Activated CD4-positive, alpha-beta T cell treated with anti-CD3 and anti-CD28 coated beads, Interleukin-2, Interleukin-4, amounts not matched to agents 100 ng/mL and 50 ng/mL, durations not matched to agents 16 hours and 8 hours (primary cell): ENCODE measurements around the gene IQSEC1.
A peak's percentile ranks its signal among the peaks of the same experiment; 100 is the strongest.
"Not testable (repeated sequence)": the region's sequence is repeated elsewhere in the genome, so short reads cannot be mapped to it uniquely, and the experiment has no call there.

Experiments used
- DNase-seq: peaks from one replicate; pipeline ENCODE4 v3.0.0-alpha.2; 2020; ENCODE audit warnings: low spot score

Gene IQSEC1

DNA sequence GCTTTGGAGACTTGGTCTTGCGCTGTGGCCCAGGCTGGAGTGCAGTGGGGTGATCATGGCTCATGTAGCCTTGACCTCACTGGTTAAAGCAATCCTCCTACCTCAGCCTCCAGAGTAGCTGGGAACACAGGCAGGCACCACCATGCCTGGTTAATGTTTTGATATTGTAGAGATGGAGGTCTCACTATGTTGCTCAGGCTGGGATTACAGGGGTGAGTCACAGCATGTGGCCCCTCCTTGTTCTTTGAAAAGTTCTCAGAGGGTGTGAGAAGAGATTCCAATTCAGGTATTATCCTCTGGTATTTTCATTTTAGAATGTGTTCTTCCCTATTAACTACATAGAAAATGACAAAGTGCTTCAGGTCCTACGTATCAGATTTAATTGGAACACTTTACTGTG is 180.0 kb downstream of the IQSEC1 start:
- no peak for DNase-seq

DNA sequence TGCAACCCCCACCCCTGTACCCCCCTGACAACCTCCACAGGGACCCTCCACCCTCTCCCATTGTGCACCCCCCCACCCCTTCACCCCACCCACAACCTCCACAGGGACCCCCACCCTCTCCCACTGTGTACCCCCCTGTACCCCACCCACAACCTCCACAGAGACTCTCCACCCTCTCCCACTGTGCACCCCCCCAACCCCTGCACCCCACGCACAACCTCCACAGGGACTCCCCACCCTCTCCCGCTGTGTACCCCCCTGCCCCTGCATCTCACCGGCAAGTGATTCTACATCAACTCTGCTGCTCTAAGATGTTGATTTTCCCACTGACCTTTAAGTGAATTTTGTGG is 180.4 kb downstream of the IQSEC1 start:
- no peak for DNase-seq

DNA sequence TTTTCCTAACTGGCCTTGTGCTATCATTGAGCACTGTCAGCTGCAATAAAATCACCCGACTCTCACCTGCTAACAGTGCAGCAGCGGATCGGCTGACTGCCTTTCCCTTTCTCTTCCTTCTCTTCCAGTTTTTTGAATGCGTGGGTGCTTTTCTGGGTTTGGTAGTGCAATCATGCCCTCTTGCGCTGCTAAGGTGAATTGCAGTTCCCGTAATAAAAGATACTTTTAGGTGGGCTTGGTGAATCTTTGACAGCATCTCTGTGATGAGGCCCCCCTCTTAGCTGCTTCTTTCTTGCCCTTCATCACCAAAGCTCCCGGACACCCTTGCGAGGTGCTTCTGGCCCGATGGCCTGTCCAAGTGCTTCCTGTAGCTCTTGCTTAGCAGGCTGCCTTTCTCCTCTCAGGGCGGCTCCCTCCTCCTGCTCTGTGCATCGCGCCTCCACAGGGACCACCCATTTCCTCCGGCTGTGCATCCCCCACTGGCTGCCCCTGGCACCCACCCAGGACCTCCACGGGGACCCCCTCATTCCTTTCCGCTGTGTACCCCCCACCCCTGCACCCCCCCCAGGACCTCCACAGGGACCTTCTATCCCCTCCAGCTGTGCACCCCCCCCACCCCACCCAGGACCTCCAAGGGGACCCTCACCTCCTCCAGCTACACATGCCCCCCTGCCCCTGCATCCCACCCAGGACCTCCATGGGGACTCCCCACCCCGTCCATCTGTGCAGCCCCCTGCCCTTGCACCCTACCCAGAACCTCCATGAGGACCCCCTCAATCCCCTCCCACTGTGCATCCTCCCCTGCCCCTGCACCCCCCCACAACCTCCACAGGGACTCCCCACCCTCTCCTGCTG is 181.0 kb downstream of the IQSEC1 start:
- peak; percentile 46 for DNase-seq

DNA sequence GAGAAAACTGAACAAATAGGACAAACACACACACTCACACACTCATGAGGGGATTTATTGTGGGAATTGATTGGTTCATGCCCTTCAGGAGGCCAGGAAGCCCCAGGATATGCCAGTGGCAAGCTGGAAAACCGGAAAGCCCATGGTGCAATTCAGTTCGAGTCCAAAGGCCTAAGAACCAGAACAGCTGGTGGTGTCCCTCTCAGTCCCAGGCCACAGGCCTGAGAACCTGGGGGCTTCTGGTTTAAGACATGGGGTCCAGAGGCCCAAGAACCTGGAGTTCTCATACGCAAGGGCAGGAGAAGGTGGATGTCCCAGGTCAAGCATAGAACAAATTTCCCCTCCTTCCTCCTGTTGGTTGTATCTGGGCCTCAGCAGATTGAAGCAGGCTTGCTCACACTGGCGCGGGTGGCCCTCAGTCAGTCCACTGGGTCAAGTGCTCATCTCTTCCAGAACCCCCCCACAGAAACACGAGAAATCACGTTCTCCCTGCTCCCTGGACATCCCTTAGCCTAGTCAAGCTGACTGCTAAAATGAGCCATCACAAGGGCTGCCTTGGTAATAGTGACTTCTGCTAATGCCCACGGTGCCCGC is 181.7 kb downstream of the IQSEC1 start:
- no peak for DNase-seq

DNA sequence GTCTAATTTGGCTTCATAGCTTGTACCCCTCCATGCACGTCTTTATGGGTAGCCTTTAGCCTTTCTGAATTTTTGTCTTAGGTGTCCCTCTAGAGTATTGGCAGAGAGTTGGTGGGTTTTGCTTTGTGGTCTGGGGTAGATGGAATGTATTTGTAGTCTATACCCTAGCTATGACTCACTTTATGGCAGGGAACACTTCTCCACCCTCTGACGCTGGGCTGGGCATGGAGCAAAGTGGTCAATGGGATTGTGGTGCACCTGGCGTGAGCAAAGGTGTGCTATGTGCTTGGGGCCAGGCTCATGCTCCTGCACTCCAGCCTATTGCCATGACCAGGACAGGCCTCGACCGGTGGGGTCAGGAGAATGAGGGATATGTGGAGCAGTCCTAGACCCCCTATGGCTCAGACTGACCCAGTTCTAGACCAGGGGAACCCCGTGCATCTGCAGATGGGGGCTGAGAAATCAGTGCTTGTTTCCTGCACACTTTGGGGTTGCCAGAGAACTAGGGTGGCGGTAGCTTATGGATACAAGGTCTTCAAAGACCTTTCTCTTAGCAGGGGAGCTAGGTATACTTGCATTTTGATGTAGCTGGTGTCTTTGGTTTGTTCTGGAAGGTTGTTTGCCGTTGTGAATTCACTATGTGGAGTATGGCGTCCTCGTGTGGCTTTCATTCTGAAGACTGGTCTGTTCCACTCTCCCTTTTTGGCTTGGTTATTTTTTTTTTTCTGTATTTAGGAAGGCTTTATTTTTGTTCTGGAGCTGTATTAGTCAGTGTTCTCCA is 182.4 kb downstream of the IQSEC1 start:
- no peak for DNase-seq

DNA sequence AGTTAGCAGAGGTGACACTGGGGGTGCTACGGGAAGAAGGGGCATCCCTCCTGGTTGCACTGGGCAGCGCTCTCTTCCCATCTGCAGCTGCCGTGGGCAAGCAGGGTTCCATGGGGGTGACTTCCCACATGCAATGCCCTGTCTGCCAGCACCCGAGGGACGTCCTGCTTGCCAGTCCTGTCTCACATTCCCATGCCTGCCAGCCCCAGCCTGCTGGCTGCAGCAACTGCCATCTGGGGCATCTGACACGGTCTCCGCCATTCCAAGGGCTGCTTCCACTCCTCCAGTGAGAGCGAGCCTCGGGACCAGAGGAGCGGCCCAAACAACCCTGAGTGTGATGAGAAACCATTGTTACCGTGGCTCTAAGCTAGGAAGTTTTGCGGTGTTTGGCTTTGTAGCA is 186.5 kb downstream of the IQSEC1 start:
- DNase-seq, result no peak

DNA sequence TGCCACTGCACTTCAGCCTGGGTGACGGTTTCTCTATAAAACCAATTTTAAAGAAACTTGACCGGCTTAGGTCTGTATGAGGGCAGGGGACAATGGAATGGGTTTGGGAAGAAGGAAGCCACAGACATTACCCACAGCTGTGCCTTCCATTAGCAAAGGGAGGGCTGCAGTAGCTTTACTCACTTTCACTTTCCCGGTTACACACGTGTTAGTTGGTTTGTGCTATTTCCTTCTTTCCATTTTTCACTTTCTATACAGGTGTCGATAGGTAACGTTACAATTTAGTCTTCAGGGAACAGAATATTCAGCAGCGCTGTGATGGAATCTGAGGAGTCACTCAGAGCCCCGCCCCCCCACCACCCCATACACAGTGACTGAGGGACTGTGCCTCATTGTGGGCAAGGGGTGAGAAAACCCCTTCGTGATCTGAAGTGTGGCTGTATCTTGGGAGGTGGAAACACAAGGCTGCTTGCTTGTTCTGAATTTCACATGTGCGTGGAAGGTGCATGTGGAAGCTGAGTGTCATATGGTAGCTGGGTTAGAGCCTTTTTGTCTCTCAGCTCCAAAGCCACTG is 187.0 kb downstream of the IQSEC1 start:
- no peak for DNase-seq

DNA sequence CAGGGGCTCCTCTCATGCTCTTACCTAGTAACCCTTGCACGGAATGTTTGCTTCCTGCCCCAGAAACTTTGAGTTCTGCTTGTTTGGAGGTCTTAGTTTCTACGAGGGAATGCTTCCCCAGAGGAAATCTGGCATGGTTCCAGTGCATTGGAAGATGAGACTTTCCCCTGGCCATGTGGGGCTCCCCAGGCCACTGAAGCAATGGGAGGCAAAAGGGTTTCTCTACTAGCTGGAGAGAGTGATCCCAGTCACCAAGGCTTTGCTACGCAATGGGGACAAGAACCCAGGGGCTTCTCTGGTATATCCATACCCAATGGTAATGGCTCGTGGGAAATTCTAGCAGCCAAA is 187.7 kb downstream of the IQSEC1 start:
- no peak for DNase-seq

DNA sequence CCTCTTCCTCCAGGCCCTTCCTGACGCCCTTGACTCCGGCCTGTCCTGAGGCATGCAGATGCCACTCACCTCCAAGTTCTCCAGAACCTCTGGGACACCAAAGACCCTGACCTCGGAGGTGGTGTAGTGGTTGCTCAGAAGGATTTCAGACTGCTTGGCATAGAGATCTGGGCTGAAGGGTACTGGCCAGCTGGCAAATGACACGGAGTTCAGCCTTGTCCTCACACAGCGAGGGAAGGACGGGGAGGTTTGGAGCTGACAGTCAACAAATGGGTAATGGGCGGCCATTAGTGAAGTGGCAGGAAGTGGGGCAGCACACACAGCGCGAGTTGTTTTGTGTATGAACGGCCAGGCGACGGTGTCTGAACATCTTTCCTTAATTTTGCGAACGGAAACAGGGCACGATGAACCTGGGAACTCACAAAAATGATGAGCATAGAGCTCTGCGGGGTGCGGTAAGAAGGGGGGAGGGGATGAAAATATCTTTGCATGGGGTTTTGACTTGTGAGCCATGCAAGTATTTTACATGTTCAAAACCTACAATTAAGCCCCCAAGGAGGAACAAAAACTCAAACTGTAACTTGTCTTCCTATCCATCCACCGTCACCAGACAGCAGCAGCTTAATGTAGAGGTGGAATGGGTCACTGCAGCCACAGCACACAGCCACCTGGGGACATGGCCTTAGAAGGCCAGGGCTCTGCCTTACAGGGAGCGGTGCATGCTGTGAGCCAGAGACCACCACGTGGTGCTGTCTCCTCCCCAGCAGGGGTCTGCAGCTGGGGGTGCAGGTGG is 188.2 kb downstream of the IQSEC1 start:
- no peak for DNase-seq

DNA sequence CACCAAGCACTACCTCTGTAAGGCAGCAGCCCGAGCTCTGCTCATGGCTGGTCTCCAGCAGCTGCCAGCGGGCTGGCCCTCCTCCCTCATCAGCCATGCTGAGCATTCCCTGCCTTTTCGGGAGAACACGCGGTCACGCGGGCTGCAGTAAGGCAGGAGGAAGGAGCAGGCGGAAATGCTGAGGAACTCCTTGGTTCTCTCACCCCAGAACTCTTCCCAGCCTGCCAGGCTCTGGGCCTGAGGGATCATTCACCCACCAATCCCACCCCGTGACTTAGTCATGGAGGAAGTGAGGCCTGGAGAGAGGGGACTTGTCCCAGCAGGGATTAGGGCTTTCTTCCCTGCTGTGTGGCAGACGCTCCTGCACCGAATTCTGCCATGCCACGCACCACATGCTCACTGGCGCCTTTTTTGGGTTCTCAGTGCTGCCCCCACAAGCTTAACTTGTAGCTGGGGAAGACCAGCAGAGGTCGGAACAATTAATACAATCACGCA is 189.0 kb downstream of the IQSEC1 start:
- no peak for DNase-seq

DNA sequence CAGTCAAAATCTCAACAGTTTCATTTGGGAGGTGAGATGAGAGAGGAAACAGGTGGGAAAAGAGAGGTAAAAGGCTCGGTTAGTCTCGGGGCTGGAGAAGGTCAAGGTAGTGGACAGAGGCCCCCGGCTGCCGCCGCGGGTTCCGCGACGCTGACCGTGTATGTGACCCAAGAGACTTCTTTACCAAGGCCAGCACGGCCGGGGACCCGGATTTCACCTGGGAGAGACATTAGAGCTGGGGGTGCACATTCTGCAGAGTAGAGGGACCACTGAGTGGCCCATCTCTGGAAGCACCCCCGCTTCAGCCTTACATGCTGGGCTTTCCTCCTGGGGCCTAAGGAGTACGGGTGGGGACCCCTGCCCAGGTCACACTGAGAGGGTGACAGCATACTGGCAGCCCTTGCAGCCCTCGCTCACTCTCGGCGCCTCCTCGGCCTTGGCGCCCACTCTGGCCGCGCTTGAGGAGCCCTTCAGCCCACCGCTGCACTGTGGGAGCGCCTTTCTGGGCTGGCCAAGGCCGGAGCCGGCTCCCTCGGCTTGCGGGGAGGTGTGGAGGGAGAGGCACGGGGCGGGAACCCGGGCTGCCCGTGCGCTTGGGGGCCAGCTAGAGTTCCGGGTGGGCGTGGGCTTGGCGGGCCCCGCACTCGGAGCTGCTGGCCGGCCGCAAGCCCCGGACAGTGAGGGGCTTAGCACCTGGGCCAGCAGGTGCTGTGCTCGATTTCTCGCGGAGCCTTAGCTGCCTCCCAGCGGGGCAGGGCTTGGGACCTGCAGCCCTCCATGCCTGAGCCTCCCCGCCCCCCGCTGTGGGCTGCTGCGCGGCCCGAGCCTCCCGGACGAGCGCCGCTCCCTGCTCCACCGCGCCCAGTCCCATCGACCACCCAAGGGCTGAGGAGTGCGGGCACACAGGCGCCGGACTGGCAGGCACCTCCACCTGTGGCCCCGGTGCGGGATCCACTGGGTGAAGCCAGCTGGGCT is 190.6 kb downstream of the IQSEC1 start:
- DNase-seq, result no peak

DNA sequence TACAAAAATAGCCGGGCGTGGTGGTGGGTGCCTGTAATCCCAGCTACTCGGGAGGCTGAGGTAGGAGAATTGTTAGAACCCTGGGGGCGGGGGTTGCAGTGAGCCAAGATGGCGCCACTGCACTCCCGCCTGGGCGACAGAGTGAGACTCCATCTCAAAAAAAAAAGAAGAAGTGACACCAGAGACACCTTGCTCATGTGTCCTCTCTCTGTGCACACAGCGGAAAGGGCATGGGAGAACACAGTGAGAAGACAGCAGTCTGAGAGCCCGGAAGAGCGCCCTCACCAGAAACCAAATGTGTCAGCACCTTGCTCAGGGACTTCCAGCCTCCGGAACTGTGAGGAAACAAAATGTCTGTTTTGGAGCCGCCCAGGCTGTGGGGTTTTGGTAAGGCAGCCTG is 191.4 kb downstream of the IQSEC1 start:
- not testable (repeated sequence) for DNase-seq

DNA sequence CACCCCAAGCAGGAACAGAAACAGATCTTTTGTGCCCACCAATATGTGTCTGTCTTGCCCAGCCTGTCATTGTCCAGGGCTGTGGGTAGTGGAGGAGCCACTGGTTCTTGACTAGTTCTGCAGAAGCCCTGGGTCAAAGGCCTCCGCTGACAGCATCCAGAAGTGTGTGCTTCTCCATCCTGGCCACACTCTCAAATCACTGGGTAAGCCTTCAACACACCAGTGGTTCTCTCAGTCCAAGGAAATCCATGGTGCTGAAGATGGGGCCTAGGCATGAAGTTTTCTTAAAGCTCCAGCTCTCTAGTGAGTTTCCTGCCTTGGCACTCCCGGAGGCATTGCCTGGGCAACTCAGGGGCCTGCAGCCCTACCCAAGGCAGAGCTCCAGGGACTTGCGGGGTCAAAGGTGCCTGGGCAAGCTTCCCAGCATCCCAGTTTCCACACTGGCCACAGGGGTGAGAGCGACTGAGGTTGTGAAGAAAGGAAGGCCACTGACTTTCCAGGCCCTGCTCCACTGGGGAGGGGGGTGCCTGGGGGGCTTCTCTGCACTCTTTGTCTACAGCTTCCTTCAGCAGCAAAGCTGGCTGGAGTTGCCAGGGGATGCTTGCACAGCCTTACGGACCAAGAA is 193.9 kb downstream of the IQSEC1 start:
- no peak for DNase-seq

DNA sequence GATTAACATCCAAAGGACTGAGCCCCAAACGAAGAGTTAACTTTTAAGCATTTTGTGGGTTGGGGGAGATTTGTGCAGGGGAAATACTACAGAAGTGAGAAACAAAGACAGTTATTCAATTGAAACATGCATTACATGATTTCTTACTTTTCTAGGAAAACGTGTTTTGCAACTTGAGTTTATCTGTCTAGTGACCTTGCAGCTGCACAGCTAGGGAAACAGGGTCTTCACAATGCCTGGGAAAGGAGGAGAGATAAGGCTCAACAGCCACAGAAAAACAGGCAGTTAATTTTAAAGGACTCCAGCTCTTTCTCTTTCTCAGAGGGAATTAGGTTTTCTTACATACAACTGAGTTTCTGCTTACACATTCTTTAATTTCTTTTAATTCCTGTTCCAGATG is 194.5 kb downstream of the IQSEC1 start:
- not testable (repeated sequence) for DNase-seq

DNA sequence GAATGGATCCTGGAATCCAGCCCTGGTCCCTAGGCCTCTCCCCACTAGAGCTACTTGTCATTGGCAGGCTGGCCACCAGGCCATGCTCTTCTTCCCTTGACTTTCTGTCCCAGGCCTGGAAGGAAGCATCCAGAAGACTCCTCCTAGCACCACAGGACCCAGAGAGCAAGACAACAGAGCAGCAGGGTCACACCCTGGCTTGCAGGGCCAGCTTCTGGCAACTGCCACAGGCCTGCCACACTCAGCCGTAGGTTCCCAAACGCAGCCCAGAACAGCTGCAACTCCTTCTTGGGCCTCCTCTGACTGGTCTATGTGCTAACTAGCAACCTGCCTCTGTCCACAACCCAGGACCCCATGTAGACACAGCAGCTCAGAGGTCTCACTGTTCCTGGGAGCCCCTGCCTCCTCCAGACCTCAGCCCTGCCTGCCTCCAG is 195.1 kb downstream of the IQSEC1 start:
- no peak for DNase-seq

DNA sequence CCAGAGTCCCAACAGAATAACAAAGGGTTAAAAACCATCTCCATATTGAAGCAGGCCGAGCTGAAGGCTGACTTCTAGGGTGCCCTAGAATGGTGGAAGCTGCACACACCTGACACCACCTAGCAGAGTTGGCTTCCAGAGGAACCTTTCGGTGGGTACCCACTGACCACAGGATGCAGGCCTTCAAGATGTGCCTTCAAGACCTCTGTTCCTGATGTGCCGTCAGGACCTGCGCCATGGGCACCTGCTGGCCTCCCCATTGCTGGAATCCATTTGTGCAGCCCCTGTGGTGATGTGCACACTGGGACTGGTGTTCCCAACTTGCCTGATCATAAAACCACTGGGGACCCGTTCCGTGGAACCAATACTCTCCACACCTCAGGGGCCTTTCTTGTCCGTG is 196.2 kb downstream of the IQSEC1 start:
- DNase-seq, result no peak

DNA sequence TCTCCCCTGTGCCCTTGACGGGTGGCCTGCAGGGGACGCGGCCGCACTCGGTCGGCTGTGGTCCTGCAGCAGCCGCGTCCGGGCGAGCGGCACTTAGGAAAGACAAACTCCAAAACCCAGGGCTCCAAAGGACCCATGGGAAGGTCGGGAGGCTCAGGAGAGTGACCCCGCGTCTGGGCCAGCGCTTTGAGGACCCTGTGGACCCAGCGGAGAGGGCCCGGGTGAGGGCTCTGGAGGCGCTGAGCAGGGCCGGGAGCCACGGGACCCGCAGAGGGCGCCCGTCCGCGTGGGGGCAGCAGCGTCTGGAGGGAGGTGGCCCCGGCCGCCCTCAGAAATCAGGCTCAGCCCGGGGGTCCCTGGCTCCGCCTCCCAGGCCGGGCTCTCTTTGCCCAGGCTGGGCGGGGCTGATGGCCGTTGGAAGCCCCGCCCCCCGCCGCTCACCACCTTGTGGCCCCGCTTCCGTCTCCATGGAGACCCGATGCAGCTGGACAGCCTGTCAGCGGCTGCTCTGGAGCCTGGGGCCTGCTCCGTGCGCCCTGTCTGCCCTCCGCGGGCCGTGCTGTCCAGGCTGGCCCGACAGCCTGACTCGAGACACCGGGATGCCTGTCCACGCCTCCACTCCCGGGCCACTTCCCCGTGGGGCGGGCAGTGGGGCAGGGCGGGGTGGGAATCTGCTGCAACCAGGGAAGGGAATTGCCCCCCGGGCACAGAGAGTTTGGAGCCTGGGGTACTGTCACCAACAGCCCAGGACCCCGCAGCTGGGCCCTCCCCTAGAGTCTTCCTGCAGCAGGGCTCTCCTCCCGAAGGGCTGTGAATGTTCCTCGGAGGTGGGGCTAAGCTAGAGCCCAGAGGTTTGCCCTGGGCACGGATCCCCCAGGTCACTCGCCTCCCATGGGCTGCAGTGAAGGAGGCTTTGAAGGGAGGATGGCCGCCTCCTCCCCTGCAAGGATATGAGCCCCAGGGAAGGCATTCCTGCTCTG is 197.1 kb downstream of the IQSEC1 start:
- no peak for DNase-seq

DNA sequence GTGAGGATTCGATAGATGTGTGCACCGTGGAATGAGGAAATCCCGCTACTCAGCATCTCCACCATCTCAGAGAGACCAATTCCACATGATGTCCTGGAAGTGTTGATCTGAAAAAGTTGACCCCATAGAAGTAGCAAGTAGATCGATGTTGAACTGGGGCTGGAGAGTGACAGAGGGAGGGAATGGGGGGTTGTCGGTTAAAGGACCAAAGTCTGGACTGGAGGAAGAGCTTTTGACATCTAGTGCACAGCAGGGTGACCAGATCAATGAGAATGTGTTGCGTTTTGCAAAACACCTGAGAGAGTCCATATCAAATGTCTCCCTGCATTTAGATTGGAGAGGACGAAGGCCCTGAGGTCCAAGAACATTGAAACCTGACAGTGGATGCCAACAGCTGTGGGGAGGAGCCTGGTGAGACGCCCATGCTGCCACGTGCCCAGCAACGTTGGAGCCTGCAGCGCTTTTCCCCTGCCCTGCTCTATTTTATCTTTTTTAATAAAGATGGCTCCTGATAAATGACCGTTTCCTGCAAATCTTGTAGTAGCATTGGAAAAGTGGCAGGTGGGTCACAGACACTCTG is 201.7 kb downstream of the IQSEC1 start:
- DNase-seq, result no peak

DNA sequence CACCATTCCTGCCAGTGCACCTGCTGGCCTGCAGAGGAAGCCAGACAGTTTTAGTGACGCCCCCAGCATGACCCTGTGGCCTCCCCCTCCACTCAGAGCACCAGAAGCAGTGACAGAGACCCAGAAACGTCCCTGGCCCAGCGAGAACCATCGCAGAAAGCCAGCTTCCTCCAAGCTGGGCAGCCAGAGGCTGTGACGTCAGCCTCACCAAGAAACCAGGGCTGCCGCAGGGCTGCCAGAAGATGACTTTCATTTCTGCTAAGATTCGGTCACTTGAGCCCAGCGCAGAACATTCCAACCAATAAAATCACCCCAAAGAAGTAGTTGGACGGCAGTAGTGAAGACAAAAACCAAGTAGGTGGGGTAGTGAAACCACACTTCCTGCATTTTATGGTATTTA is 202.3 kb downstream of the IQSEC1 start:
- DNase-seq, result no peak
